GM21576 (cell line): ENCODE data around the gene TMEM158.

ENCODE experiments used
- ATAC-seq: cut with Tn5 transposase; IDR thresholded peaks from one replicate; pipeline ENCODE4 v1.9.1; 2021; ENCODE audit warnings: mild to moderate bottlenecking, moderate library complexity; ENCODE audit not compliant: unreplicated experiment

Gene TMEM158

DNA sequence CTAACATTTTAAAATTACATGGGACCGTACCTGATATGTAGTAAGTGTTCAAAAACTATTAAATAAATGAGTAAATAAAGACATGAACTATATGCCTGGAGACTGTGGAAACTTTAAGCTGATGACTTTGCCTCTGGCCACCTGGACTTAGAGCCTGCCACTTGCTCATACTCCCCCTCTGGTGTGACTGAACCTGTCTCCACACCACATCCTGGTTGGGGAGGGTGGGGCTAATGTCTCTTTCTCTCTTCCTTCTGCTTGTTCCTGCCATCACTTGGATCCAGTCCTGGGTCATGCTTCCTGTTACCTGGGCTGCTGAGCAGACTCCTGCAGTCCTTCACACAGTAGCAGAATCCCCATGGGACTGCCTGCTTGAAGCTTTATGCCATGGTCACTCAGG lies 8.2 kb upstream of the TMEM158 start:
- ATAC-seq, result no peak

DNA sequence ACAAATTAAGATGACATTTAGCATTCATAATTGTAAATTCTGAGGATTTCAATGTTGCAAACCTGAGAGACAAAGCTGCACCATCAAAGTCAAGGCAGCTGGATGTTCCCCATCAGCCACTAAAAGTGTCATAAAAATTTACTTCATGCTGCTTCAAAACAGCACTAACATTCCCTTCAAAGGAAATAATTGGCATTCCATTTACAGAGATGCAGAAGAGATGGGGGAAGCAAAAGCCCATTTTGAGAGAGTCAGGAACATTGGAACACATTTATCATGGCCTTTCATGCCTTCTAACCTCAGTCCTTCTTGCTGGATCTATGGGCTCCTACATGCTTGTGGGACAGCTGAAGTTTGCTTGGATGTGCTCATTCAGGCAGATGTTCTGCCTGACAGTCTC lies 6.4 kb upstream of the TMEM158 start:
- no peak for ATAC-seq

- no peak for ATAC-seq
Measured at GRCh38 chr3:45227946-45228345, 1.9 kb upstream of the TMEM158 start.

GRCh38 chr3:45227071-45227820 lies 1.2 kb upstream of the TMEM158 start:
- ATAC-seq, result no peak

DNA sequence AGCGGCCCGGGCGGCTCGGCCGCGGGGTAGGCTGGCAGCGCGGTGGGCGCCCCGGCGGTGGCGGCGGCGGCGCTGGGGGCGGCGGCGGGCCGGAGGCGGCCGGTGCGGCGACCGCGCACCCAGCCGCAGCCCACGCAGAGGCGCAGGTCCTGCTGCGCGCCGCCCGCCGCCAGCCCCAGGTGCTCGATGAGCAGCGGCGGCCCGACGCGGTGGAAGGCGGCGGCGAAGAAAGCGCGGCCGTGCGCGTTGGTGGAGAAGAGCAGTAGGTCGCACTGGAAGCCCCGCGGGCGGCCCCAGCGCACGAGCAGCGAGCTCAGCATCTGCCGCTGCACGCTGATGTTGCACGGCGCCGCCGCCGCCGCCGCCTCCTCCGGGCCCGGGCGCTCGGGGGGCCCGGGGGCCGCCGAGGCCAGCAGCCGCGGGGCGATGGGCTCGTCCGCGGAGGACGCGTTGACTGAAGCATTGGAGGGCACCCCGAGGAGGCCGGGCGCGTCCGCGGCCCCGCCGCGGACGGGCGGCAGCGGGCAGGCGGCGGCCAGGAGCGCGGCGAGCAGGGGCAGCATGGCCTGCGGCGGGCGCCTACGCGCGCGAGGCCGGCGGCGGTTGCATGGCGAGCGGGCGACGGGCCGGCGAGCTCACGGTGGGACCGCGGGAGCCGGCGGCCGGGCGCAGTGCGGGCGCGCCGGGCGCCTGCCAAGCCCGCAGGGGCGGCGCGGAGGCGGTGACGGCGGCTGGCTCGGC lies 452 bp downstream of the TMEM158 start:
- ATAC-seq, result no peak

DNA sequence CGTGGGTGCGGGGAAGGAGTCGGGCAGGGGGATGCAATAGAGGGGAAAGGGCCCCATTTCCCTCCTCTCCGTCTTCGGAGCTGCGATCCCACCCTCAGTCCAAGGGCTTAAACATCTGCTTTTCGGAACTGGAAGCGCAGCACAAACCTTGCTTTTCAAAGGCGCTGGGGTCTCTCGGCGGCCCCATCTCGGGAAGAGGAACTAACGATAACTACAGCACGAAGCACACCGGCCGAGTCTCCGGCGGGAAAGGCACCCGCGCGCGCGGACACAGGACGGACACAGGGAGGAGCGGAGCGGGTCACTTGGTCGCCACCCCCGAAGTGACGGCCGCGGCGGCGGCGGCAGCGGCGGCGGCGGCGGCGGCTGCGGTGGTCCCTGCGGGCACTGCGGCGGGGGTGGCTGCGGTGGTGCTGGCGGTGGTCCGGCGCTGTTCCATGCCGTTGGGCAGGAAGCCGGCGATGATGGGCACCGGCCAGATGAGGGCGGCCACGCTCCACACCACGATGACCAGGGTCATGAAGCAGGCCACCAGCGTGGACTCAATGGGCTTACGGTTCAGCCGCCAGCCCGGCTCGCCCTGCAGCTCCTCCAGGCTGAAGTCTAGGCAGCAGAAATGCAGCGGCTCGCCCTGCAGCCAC lies 1.1 kb downstream of the TMEM158 start:
- ATAC-seq, result no peak

GRCh38 chr3:45223889-45224727 lies 2.0 kb downstream of the TMEM158 start:
- no peak for ATAC-seq

DNA sequence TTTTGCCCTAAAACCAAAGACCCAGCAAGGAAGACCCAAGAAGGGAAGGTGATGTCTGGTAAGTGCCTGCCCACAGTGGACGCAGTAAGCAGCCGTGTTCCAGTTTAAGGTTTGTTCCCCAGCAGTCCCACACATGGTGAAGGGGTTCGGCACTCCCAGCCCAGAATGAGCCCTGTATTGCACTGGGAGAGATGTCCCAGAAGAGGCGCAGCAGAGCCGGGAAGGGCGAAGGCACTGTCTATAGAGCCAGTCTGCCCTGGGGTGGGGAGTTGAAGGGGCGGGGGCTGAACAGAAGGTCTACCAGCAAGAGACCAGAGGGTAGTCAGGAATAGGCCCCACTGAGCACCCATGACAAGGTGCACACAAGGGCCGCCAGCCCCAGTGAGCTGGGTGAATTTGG lies 6.4 kb downstream of the TMEM158 start:
- ATAC-seq, result no peak

DNA sequence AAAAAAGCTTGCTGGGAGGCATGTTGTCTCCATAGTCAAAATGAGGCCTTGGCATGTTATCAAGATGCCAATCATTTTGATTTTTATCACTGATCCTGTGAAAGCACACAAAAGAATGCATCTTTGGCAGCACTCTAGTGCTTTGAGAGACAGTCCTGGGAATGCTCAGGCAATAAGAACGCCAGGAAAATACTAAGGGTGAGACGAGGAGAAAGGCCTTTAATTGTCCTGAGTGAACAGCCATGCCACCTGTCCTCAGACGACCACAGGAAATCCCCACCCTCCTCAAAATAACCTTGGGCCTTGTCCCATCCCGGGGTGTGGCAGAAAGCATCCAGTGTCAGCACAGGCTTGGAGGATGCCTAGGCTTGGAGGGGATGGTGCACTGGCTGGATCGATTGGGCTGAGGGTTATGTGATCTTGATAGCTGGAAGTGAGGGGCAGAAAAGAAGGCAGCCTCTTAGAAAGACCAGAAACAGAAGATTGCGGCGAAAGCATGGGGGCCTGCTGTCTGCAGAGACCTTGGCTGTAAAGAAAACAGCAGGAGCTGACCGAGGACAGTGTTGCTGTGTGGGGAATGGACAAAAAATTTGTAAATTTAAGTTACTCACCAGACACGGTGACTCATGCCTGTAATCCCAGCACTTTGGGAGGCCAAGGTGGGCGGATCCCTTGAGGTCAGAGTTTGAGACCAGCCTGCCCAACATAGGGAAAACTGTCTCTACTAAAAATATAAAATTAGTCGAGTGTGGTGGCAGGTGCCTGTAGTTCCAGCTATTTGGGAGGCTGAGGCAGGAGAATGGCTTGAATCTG lies 7.3 kb downstream of the TMEM158 start:
- no peak for ATAC-seq

DNA sequence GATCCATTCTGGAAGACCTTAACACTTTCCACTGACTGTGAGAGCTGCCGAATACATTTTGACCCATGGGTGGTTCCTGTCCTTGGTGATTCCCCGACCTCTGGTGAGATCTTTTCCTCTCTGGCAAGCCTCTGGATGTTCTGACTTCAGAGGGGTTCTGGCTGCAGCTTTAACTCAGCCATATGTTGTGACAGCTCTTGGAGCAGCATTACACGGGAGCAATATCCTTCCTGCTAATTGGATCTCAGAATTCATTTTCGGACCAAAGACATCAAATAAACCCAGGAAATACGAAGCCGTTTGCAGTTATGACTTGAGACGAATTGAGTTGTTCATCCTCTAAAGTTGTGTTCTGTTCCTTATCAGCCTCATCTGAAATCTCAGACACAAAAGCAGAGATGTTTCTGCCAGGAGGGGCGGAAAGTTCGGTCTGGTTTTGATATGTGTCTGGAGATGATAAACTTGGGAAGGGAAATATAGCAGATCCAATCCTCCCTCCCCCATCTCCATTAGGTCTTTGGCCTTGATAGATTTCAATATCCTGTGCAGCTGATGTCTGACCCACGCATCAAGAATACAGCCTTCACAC lies 10.0 kb downstream of the TMEM158 start:
- no peak for ATAC-seq

GRCh38 chr3:45215466-45215865 lies 10.6 kb downstream of the TMEM158 start:
- ATAC-seq, result no peak

DNA sequence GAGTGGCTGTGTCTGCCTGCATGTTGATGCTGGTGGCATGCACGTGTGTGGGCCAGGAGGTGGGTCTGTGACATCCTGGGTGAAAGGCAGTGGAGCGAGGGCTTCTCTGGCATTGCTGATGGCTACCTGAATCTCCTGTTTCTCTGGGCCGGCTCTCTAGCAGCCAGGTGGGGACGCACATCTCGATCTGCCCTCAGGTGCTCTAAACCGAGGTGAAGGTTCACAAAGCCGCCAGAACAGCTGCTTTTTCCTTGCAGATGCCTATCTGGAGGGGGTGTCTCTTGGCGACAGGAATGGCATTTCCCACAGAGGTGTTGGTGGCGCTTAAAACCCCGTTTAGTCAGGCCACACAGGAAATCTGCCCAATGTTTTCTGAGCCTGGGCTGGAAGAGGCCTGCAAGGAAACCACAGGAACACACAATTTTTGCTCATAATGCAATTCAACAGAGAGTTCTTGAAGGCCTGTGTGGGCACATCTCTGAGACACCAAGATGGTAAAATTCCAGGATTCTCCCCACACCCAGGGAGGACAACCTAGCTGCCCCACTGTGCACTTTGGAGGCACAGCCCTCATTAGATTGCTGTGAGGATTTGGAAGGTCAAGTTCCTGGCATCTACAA lies 11.9 kb downstream of the TMEM158 start:
- ATAC-seq, result no peak

DNA sequence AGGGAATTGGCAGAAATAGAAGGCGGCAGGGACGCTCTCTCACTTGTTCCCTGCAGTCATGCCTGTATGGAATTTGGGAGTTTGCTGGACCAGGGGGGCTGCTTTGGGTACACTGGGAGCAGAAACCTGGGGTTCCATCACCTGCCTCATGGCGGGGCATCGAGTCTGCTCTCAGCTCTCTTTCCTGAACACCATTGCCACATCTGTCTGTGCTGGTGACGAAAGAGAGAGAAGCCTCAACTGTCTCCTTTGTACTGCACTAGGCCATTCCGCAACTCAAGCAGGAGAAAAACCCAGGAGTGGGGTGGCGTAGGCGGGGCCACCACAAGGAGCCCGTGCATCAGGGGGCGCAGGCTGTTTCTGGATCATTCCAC lies 14.0 kb downstream of the TMEM158 start:
- no peak for ATAC-seq

GRCh38 chr3:45211466-45212094 lies 14.5 kb downstream of the TMEM158 start:
- no peak for ATAC-seq

DNA sequence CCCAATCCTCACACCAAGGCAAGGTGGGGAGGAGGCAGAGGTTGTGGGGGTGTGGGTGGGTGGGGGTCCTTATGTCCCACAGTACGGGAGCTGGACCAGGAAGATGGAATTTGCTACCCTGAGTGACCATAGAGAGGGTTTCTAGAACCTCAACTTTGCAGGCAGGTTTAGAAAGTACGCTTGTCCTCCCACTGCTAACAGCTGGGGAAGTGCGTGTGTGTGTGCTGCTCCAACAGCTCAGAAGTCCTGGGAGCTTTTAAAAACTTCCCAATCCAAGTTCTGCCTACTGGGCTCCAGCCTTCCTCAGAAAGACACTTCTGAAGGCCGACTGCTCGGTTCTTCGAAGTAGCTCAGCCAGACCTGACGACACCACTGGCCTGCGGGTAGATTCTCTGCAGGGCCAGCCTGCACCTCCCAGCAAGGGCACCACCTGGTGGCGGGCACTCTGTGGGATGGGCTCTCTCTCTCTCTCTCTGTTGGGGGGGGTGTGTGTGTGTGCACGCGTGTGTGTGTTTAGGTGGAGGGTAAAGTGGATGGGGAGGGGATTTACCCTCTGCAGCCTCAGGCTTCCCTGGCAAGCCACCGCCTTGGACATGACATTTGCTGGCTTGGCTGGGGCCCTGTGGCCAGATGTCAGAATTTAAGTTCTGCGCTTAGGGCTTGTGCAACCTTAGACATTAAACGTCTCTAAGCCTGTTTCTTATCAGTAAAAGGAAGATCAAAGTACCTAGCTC lies 15.6 kb downstream of the TMEM158 start:
- ATAC-seq, result no peak

- ATAC-seq, result no peak
Measured at GRCh38 chr3:45209526-45209925, 16.6 kb downstream of the TMEM158 start.

GRCh38 chr3:45208586-45208985 lies 17.5 kb downstream of the TMEM158 start:
- no peak for ATAC-seq

DNA sequence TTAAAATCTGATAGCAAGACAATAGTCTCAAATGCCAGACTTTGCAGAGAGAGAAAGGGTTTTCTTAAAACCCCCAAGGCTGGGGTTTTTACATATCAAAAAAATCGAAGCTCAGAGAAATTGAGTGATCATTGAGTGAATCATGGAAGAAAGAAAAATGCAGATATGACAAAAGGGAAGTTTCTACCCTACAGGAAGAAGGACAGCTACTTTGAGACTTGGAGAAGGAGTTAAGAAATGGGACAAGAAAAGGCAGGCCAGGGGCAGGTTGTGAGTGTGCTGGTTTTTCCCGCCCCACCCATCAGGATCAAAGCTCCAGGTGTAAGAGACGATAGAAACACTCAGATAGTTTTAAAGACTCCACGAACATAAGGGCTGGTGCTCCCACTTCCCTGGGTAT lies 18.6 kb downstream of the TMEM158 start:
- ATAC-seq, result no peak
